Thoracic aorta (tissue), 2 donors: ENCODE measurements around the gene RPL29. TPM values are rescaled to one million over a fixed set of nuclear protein-coding genes. Genes with fewer than 3 reads are reported as not detected.

Experiments
- ATAC-seq: fragments of 150-250 bp; one replicate; pipeline ENCODE4 v1.8.0; 2017; ENCODE audit warnings: low read depth; ENCODE audit not compliant: insufficient number of reproducible peaks, low FRiP score
- DNase-seq: peaks from one replicate; pipeline ENCODE4 v3.0.0-alpha.2; 2020; ENCODE audit warnings: low spot score
- H3K27ac ChIP-seq, 2 donors: fragments of 200-600 bp; sonication (generic); 1 replicate in 1 of 2; 2 replicates in 1 of 2; pipeline ENCODE4 v1.5.1; 2016; ENCODE audit warnings: mild to moderate bottlenecking in 2 of 2, moderate library complexity in 2 of 2
- H3K27me3 ChIP-seq: fragments of 200-600 bp; sonication (generic); replicated peaks from 2 replicates; pipeline ENCODE4 v1.6.0; 2016; ENCODE audit warnings: mild to moderate bottlenecking; ENCODE audit not compliant: insufficient read depth
- H3K36me3 ChIP-seq: fragments of 200-600 bp; sonication (generic); one replicate; pipeline ENCODE4 v1.5.1; 2016
- H3K4me1 ChIP-seq, 2 donors: fragments of 200-600 bp; sonication (generic); 1 replicate in 1 of 2; 2 replicates in 1 of 2; pipeline versions ENCODE4 v1.5.1 to v1.6.0; 2016; ENCODE audit warnings: low read depth in 2 of 2, mild to moderate bottlenecking in 1 of 2; ENCODE audit not compliant: control insufficient read depth in 1 of 2
- H3K4me3 ChIP-seq: fragments of 200-600 bp; sonication (generic); 2 replicates; pipeline ENCODE4 v1.5.1; 2016; ENCODE audit warnings: mild to moderate bottlenecking
- H3K9me3 ChIP-seq: fragments of 200-600 bp; sonication (generic); 2 replicates; pipeline ENCODE4 v1.5.1; 2016
- total RNA-seq, 2 donors: library from RNA; depleted of rRNA; stranded (reverse); fragments of >200 nt; gene quantifications; one replicate each; pipeline versions ENCODE4 v1.1.0 to v1.2.3, GENCODE V29; 2016
- TF ChIP-seq, protein P1 (sequence below): fragments of 200-600 bp; sonication (generic); IDR thresholded peaks from one replicate; pipeline ENCODE4 v1.5.1; 2019; ENCODE audit warnings: antibody characterized with exemption

RPL29 gene
- total RNA-seq, 2 donors from 2014 or later = 642 to 718 TPM

GRCh38 chr3:51955175-51955892 lies 40.4 kb downstream of the RPL29 start, which contains the start of gene GPR62:
Gene GPR62 (plus strand): TSS chr3:51955381. CDS start chr3:51955653, 272 bp downstream.
- no peak for DNase-seq
- no peak for ATAC-seq
- TF ChIP-seq, protein P1, sequence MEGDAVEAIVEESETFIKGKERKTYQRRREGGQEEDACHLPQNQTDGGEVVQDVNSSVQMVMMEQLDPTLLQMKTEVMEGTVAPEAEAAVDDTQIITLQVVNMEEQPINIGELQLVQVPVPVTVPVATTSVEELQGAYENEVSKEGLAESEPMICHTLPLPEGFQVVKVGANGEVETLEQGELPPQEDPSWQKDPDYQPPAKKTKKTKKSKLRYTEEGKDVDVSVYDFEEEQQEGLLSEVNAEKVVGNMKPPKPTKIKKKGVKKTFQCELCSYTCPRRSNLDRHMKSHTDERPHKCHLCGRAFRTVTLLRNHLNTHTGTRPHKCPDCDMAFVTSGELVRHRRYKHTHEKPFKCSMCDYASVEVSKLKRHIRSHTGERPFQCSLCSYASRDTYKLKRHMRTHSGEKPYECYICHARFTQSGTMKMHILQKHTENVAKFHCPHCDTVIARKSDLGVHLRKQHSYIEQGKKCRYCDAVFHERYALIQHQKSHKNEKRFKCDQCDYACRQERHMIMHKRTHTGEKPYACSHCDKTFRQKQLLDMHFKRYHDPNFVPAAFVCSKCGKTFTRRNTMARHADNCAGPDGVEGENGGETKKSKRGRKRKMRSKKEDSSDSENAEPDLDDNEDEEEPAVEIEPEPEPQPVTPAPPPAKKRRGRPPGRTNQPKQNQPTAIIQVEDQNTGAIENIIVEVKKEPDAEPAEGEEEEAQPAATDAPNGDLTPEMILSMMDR = no peak
- Histone ChIP-seq H3K4me3 (peak within 1 kb of the TSS; percentile 70), H3K4me1 (peaks cover 3 to 17% of the 10 kb centered on the region in 2 donors), H3K27ac (peak within 1 kb of the TSS; percentile 77 to 78), H3K27me3 (no peaks in the 10 kb centered on the region), H3K36me3 (peaks cover 16% of the 10 kb centered on the region), H3K9me3 (no peaks in the 10 kb centered on the region)

- DNase-seq (no peak), ATAC-seq (no peak)
- Histone ChIP-seq H3K27me3 (no peaks in the 10 kb centered on the region), H3K4me1 (peaks cover 3 to 17% of the 10 kb centered on the region in 2 donors), H3K4me3 (no peak overlapping the region), H3K36me3 (peaks cover 10% of the 10 kb centered on the region), H3K27ac (no peak overlapping the region), H3K9me3 (no peaks in the 10 kb centered on the region)
- TF ChIP-seq, protein P1 = no peak
Measured at GRCh38 chr3:51954713-51955112, 41.0 kb downstream of the RPL29 start.

- Histone ChIP-seq H3K36me3 (peaks cover 6% of the 10 kb centered on the region), H3K4me3 (no peak overlapping the region), H3K9me3 (no peaks in the 10 kb centered on the region), H3K4me1 (peaks cover 3 to 17% of the 10 kb centered on the region in 2 donors), H3K27ac (no peak overlapping the region), H3K27me3 (no peaks in the 10 kb centered on the region)
- ATAC-seq (no peak), DNase-seq (no peak)
- TF ChIP-seq, protein P1 = no peak
Measured at GRCh38 chr3:51954105-51954504, 41.6 kb downstream of the RPL29 start.

GRCh38 chr3:51953445-51953844 lies 42.2 kb downstream of the RPL29 start:
- Histone ChIP-seq H3K4me1 (peaks cover 3 to 17% of the 10 kb centered on the region in 2 donors), H3K36me3 (no peaks in the 10 kb centered on the region), H3K27ac (no peak overlapping the region), H3K27me3 (no peaks in the 10 kb centered on the region), H3K9me3 (no peaks in the 10 kb centered on the region), H3K4me3 (no peak overlapping the region)
- ATAC-seq (no peak), DNase-seq (no peak)
- TF ChIP-seq, protein P1 = no peak

GRCh38 chr3:51950899-51951298 lies 44.8 kb downstream of the RPL29 start:
- Histone ChIP-seq H3K9me3 (no peaks in the 10 kb centered on the region), H3K27me3 (no peaks in the 10 kb centered on the region), H3K4me3 (no peak overlapping the region), H3K4me1 (peaks cover 0 to 8% of the 10 kb centered on the region in 2 donors), H3K27ac (no peak overlapping the region), H3K36me3 (no peaks in the 10 kb centered on the region)
- no peak for ATAC-seq
- TF ChIP-seq, protein P1 = no peak
- no peak for DNase-seq
